BLaER1 treated with 17β-estradiol and CSF1 and Interleukin-3, amounts not matched to agents 10 nM and 100 nM (cell line): ENCODE results near the gene TENM4.

Experiments
- H3K27ac ChIP-seq, 11 experiments: shearing (Covaris generic); formaldehyde crosslinking; 2 replicates each; pipeline ENCODE4 v1.8.1; 2022
- H3K27me3 ChIP-seq, 11 experiments: shearing (Covaris generic); formaldehyde crosslinking; 2 replicates each; pipeline ENCODE4 v1.8.1; 2022
- H3K36me3 ChIP-seq, 11 experiments: shearing (Covaris generic); formaldehyde crosslinking; 2 replicates each; pipeline ENCODE4 v1.8.1; 2022
- H3K4me1 ChIP-seq, 10 experiments: shearing (Covaris generic); formaldehyde crosslinking; 2 replicates each; pipeline ENCODE4 v1.8.1; 2022
- H3K4me2 ChIP-seq, 11 experiments: shearing (Covaris generic); formaldehyde crosslinking; 2 replicates each; pipeline ENCODE4 v1.8.1; 2022
- H3K4me3 ChIP-seq, 10 experiments: shearing (Covaris generic); formaldehyde crosslinking; 2 replicates each; pipeline ENCODE4 v1.8.1; 2022
- H3K9ac ChIP-seq, 11 experiments: shearing (Covaris generic); formaldehyde crosslinking; 2 replicates each; pipeline ENCODE4 v1.8.1; 2022
- H3K9me3 ChIP-seq, 11 experiments: shearing (Covaris generic); formaldehyde crosslinking; replicated peaks in 1 of 11; 2 replicates each; pipeline ENCODE4 v1.8.1; 2022
- H4K20me1 ChIP-seq, 11 experiments: shearing (Covaris generic); formaldehyde crosslinking; 2 replicates each; pipeline ENCODE4 v1.8.1; 2022
- Cebpa-rat ChIP-seq, 11 experiments: shearing (Covaris generic); IDR thresholded peaks; 2 replicates each; pipeline ENCODE4 v1.8.1; 2022

Gene TENM4

DNA sequence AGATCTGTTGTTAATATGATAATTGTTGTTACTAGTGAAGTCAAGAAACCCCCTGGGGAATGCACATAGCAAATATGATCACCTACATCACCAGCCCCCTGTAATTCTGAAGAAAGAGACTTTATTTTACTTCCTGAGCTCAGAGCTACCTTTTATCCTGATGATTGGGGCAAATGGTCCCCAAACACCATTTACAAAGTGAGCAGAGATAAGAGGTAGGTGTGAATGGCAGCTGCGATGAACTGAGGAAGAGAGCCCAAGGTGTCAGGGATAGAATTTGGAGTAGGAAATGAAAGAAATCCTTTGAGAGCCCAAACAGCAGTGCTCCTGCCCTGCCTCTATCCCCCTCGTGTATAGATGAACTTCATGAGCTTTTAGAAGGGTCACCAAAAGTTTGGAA, 69.1 kb downstream of the TENM4 start:
- TF ChIP-seq Cebpa-rat (IDR thresholded peaks at IDR 0.05), result no peak
- peaks cover 0 to 4% (median 0%) of the 10 kb centered on the region in 11 experiments; a peak in 1 of 22 replicates for H4K20me1 ChIP-seq
- peaks cover 0 to 51% (median 36%) of the 10 kb centered on the region in 10 experiments; a peak in 16 of 20 replicates for H3K4me1 ChIP-seq
- H3K9me3 ChIP-seq, result peaks cover 0 to 4% (median 0%) of the 10 kb centered on the region in 11 experiments; a peak in 2 of 22 replicates
- H3K36me3 ChIP-seq, result no peaks in the 10 kb centered on the region
- no peak overlapping the region for H3K4me3 ChIP-seq
- H3K27ac ChIP-seq, result no peak overlapping the region
- no peak overlapping the region for H3K9ac ChIP-seq
- peaks cover 0 to 21% (median 0%) of the 10 kb centered on the region in 11 experiments; a peak in 4 of 22 replicates for H3K27me3 ChIP-seq
- peak overlapping the region in 2 of 11 experiments; percentile 24; a peak in 4 of 22 replicates for H3K4me2 ChIP-seq

DNA sequence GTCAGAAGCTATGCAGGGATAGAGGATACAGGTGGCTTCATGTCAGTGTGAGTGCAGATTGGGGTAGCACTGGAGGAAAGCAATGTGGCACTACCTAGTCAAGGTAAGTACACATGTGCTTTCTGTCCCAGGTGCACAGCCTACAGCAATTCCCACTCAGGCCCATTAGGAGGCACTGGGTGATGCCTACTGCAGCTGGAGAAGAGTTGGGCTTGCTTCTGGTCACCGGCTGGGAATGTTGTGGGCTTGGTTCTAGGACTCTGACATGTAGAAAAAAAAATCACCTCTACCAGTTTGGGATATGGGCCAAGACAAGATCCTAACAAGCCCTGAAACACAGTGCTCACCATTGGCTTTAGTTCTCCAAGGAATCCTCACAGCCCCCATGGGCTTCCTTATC, 69.7 kb downstream of the TENM4 start:
- TF ChIP-seq Cebpa-rat (IDR thresholded peaks at IDR 0.05), result no peak
- Histone ChIP-seq H3K4me2 (peak overlapping the region in 3 of 11 experiments; percentile 1 to 24 (median 24); a peak in 5 of 22 replicates), H3K9ac (no peak overlapping the region)

DNA sequence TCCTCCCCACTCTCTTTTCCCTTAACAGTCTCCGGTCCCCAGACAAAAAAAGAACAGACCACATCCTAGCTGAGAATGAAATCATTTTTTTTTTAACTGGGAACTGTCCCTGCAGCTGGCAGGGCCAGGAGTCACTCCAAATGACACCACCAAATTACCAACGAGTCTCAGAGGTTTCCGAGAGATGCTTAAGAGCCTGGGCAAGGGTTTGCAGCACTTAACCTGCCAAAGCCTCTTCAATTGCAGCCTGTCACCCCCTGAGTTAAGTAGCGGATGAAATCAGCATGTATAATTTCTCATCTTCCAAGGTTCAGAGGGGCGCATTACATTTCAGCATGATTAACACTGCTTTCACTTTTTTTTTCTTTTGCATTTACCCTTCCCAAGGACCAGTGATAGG, 71.8 kb downstream of the TENM4 start:
- Histone ChIP-seq H3K9me3 (no peaks in the 10 kb centered on the region), H3K4me1 (peaks cover 0 to 66% (median 36%) of the 10 kb centered on the region in 10 experiments; a peak in 16 of 20 replicates), H3K9ac (peak overlapping the region in 3 of 11 experiments; percentile 7 to 32 (median 13); a peak in 1 of 22 replicates), H3K4me3 (no peak overlapping the region), H3K27ac (peak overlapping the region in 4 of 11 experiments; percentile 9 to 53 (median 34); a peak in 6 of 22 replicates), H4K20me1 (no peaks in the 10 kb centered on the region), H3K27me3 (peaks cover 0 to 9% (median 0%) of the 10 kb centered on the region in 11 experiments; a peak in 2 of 22 replicates), H3K4me2 (peak overlapping the region in 9 of 11 experiments; percentile 36 to 67 (median 56); a peak in 18 of 22 replicates), H3K36me3 (no peaks in the 10 kb centered on the region)
- no peak for TF ChIP-seq Cebpa-rat (IDR thresholded peaks at IDR 0.05)

More for the DNA sequence above, 69.7 kb downstream of the TENM4 start:
- H3K27ac ChIP-seq, result no peak overlapping the region
- H4K20me1 ChIP-seq, result no peaks in the 10 kb centered on the region; a peak in 1 of 22 replicates
- H3K9me3 ChIP-seq, result no peaks in the 10 kb centered on the region
- H3K27me3 ChIP-seq, result peaks cover 0 to 16% (median 0%) of the 10 kb centered on the region in 11 experiments; a peak in 4 of 22 replicates
- no peaks in the 10 kb centered on the region for H3K36me3 ChIP-seq
- H3K4me3 ChIP-seq, result no peak overlapping the region
- peaks cover 0 to 54% (median 36%) of the 10 kb centered on the region in 10 experiments; a peak in 16 of 20 replicates for H3K4me1 ChIP-seq

DNA sequence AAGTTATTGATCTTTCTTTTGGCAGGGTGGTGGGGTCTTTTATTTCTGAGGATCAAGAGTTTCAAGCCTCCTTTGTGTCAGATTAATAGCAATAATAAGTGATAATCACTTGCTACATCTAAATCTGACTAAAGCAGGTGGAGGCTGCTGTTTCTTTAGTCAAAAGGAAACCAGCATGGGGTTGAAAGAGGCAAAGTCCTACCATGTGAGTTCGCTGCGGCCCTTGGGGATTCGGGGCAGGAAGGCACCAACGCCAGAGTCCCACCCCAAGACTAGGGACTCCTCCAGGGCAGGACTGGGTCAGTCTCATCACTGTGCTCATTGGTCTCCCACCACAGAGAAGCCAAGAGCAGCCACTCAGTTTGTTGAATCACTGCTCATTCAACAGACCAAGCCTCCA, 73.0 kb downstream of the TENM4 start:
- H4K20me1 ChIP-seq, result no peaks in the 10 kb centered on the region
- peak overlapping the region in 4 of 11 experiments; percentile 0 to 33 (median 17); a peak in 4 of 22 replicates for H3K27ac ChIP-seq
- no peak overlapping the region for H3K9ac ChIP-seq
- no peak for TF ChIP-seq Cebpa-rat (IDR thresholded peaks at IDR 0.05)
- H3K36me3 ChIP-seq, result no peaks in the 10 kb centered on the region
- no peaks in the 10 kb centered on the region for H3K9me3 ChIP-seq
- peaks cover 0 to 9% (median 0%) of the 10 kb centered on the region in 11 experiments; a peak in 2 of 22 replicates for H3K27me3 ChIP-seq
- H3K4me3 ChIP-seq, result no peak overlapping the region
- H3K4me1 ChIP-seq, result peaks cover 0 to 66% (median 36%) of the 10 kb centered on the region in 10 experiments; a peak in 16 of 20 replicates
- peak overlapping the region in 9 of 11 experiments; percentile 36 to 67 (median 56); a peak in 17 of 22 replicates for H3K4me2 ChIP-seq

DNA sequence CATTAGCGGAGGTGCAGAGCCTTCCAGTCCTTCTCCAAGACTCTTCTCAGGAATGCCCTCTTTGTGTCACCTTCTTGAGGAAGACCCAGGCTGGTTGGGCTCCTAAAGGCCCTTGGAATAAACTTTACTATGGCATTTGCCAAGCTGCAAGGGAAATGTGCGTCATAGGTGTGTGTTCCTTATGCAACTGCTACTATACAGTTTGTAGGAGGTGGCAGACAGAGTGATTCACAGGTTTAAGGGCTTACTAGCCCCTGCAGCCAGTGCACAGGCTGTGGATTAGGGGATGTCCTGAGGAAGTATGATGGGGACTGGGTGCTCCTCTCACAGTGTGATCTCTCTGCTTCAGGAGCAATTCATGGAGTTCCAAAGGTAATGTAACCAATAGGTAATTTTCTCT, 74.6 kb downstream of the TENM4 start:
- Histone ChIP-seq H3K27ac (no peak overlapping the region), H3K9ac (no peak overlapping the region), H3K27me3 (peaks cover 0 to 9% (median 0%) of the 10 kb centered on the region in 11 experiments; a peak in 2 of 22 replicates), H3K36me3 (no peaks in the 10 kb centered on the region), H3K4me2 (peak overlapping the region in 2 of 11 experiments; percentile 13 to 14; a peak in 1 of 22 replicates), H3K4me3 (no peak overlapping the region), H4K20me1 (no peaks in the 10 kb centered on the region), H3K9me3 (no peaks in the 10 kb centered on the region), H3K4me1 (peaks cover 0 to 72% (median 36%) of the 10 kb centered on the region in 10 experiments; a peak in 16 of 20 replicates)
- no peak for TF ChIP-seq Cebpa-rat (IDR thresholded peaks at IDR 0.05)

DNA sequence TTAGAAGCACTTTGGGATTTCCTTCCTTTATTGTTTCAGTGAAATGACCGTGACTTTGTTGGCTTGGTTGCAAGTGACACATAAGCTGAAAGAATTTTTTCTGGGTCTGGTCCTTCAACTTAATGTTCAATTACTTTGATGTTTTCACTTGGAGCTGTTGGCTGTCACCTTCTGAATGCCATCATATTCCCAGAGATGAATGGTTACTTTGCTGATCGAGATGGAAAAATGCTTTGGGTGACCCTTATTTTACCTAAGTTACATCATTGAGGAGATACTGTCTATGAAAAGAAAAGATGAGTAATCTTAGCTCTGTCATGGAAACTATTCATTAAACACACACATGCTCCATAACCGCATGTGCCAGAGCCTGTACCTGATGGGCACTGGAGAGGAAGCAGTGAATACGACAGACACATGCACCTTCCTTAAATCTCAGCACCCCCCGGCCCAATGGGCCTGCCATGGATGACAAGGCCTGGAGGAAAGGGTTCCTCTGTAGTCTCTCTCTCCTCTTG, 76.9 kb downstream of the TENM4 start:
- Histone ChIP-seq H3K4me2 (no peak overlapping the region), H3K9ac (no peak overlapping the region), H4K20me1 (no peaks in the 10 kb centered on the region), H3K27me3 (peaks cover 0 to 2% (median 0%) of the 10 kb centered on the region in 11 experiments; a peak in 2 of 22 replicates), H3K4me1 (peaks cover 0 to 72% (median 21%) of the 10 kb centered on the region in 10 experiments; a peak in 16 of 20 replicates), H3K4me3 (no peak overlapping the region), H3K27ac (no peak overlapping the region), H3K9me3 (no peaks in the 10 kb centered on the region), H3K36me3 (no peaks in the 10 kb centered on the region)
- TF ChIP-seq Cebpa-rat (IDR thresholded peaks at IDR 0.05), result no peak

DNA sequence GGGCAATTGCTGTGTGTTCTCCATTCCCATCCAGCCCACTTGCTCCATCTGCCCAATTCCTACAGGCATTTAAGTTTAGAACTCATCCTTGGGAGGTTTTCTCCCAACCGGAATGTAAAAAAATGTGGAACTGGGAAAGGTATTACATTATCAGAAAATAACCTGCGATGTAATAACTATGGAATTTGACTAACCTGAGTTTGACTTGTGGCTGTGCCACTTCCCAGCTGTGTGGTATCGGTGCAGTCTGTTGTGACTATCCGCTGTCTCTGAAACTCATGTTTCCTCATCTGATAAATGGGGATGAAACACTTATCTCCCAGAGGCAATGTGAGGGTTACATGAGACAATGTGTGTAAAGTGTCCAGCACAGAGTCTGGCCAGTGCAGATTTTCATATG, 77.6 kb downstream of the TENM4 start:
- Histone ChIP-seq H3K27ac (no peak overlapping the region), H4K20me1 (no peaks in the 10 kb centered on the region)

DNA sequence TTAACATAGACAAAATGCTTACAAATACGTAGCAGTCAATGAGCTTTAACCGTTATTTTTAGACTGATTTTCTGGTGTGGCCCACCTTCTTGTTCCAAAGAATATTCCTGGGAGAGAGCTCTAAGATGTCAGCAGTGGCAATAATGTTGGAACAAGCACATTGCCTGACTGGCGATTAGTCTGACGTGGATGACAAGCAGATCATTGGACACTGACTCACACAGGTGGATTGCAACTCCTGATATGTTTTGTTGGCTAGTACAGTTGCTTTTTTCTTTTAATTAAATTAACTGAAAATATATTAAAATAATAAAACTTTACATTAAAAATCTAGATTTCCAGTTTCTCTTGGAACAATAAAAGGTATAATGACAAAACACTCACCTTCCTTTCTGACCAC, 78.0 kb downstream of the TENM4 start:
- Histone ChIP-seq H3K4me3 (no peak overlapping the region), H3K27ac (no peak overlapping the region), H3K36me3 (no peaks in the 10 kb centered on the region), H3K4me1 (peaks cover 0 to 72% (median 11%) of the 10 kb centered on the region in 10 experiments; a peak in 15 of 20 replicates), H3K4me2 (no peak overlapping the region), H4K20me1 (no peaks in the 10 kb centered on the region), H3K27me3 (no peaks in the 10 kb centered on the region), H3K9ac (no peak overlapping the region), H3K9me3 (no peaks in the 10 kb centered on the region)
- TF ChIP-seq Cebpa-rat (IDR thresholded peaks at IDR 0.05), result no peak

More for the DNA sequence above, 77.6 kb downstream of the TENM4 start:
- TF ChIP-seq Cebpa-rat (IDR thresholded peaks at IDR 0.05), result no peak
- Histone ChIP-seq H3K9me3 (no peaks in the 10 kb centered on the region), H3K4me1 (peaks cover 0 to 72% (median 15%) of the 10 kb centered on the region in 10 experiments; a peak in 16 of 20 replicates), H3K36me3 (no peaks in the 10 kb centered on the region), H3K27me3 (no peaks in the 10 kb centered on the region), H3K4me2 (no peak overlapping the region), H3K9ac (no peak overlapping the region), H3K4me3 (no peak overlapping the region)

DNA sequence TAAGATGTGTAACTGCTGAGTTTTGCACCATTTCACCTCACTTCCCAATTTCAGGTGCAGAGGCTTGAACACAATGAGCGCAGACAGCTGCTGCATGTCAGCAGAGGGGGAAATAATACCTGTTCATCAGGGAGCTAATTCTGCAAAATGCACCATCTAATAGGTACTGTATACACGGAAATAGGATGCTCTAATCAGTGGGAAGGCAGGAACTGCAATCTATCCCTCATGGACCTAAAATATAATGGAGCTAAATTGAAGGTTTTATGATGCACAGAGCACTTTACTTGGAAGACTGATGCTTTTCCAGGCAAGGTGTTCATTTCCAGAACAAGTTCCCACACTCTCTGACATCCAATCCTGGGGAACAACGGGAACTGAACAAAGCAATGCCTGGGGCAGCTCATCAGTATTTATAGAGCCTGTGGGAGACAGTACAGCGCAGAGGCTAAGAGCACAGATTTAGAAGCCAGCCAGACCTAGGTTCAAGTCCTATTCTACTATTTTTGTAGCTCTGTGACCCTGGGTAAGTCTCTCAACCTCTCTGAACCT, 78.5 kb downstream of the TENM4 start:
- no peak overlapping the region for H3K27ac ChIP-seq
- no peak overlapping the region for H3K4me3 ChIP-seq
- H3K36me3 ChIP-seq, result no peaks in the 10 kb centered on the region
- TF ChIP-seq Cebpa-rat (IDR thresholded peaks at IDR 0.05), result no peak
- no peaks in the 10 kb centered on the region for H3K9me3 ChIP-seq
- no peaks in the 10 kb centered on the region for H3K27me3 ChIP-seq
- H3K4me1 ChIP-seq, result peaks cover 0 to 66% (median 7%) of the 10 kb centered on the region in 10 experiments; a peak in 11 of 20 replicates
- H4K20me1 ChIP-seq, result no peaks in the 10 kb centered on the region
- H3K4me2 ChIP-seq, result no peak overlapping the region
- no peak overlapping the region for H3K9ac ChIP-seq
